ENCODE measurements around the gene CCDC134. TPM values are rescaled to one million over a fixed set of nuclear protein-coding genes. Genes with fewer than 3 reads are reported as not detected.

CCDC134 gene
- total and polyA plus RNA-seq, 2 of the 13 experiments (the other 11 are each of a cell fraction or from before 2014, with no cell fraction given), result 4.8 to 17.4 TPM

GRCh38 chr22:41822317-41823057, 22.0 kb downstream of the CCDC134 start (continued):
- no peak for TF ChIP-seq ZNF704 (CRISPR knock-in tag; IDR thresholded peaks at IDR 0.05; ENCODE audit: borderline replicate concordance)
- TF ChIP-seq RAD21 (CRISPR knock-in tag; IDR thresholded peaks at IDR 0.05), result peak; percentile 63
- no peak for TF ChIP-seq FOXA1 (IDR thresholded peaks at IDR 0.05)
- 0 out of 2 replicates have a peak, but pooled peaks have one; percentile 9 for TF ChIP-seq FOXA1 (CRISPR knock-in tag; IDR thresholded peaks at IDR 0.05)
- TF ChIP-seq, protein P1, sequence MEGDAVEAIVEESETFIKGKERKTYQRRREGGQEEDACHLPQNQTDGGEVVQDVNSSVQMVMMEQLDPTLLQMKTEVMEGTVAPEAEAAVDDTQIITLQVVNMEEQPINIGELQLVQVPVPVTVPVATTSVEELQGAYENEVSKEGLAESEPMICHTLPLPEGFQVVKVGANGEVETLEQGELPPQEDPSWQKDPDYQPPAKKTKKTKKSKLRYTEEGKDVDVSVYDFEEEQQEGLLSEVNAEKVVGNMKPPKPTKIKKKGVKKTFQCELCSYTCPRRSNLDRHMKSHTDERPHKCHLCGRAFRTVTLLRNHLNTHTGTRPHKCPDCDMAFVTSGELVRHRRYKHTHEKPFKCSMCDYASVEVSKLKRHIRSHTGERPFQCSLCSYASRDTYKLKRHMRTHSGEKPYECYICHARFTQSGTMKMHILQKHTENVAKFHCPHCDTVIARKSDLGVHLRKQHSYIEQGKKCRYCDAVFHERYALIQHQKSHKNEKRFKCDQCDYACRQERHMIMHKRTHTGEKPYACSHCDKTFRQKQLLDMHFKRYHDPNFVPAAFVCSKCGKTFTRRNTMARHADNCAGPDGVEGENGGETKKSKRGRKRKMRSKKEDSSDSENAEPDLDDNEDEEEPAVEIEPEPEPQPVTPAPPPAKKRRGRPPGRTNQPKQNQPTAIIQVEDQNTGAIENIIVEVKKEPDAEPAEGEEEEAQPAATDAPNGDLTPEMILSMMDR (CRISPR knock-in tag; IDR thresholded peaks at IDR 0.05), result peak; percentile 64
- TF ChIP-seq SRSF1 (optimal IDR thresholded peaks at IDR 0.05; ENCODE audit: low read depth, low read length), result no peak
- TF ChIP-seq, protein P2, sequence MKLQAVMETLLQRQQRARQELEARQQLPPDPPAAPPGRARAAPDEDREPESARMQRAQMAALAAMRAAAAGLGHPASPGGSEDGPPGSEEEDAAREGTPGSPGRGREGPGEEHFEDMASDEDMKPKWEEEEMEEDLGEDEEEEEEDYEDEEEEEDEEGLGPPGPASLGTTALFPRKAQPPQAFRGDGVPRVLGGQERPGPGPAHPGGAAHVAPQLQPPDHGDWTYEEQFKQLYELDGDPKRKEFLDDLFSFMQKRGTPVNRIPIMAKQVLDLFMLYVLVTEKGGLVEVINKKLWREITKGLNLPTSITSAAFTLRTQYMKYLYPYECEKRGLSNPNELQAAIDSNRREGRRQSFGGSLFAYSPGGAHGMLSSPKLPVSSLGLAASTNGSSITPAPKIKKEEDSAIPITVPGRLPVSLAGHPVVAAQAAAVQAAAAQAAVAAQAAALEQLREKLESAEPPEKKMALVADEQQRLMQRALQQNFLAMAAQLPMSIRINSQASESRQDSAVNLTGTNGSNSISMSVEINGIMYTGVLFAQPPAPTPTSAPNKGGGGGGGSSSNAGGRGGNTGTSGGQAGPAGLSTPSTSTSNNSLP (IDR thresholded peaks at IDR 0.05; ENCODE audit: low read depth, low read length), result peak; percentile 95
- TF ChIP-seq STAG1 (CRISPR knock-in tag; IDR thresholded peaks at IDR 0.05), result peak; percentile 70
- TF ChIP-seq, protein P3, sequence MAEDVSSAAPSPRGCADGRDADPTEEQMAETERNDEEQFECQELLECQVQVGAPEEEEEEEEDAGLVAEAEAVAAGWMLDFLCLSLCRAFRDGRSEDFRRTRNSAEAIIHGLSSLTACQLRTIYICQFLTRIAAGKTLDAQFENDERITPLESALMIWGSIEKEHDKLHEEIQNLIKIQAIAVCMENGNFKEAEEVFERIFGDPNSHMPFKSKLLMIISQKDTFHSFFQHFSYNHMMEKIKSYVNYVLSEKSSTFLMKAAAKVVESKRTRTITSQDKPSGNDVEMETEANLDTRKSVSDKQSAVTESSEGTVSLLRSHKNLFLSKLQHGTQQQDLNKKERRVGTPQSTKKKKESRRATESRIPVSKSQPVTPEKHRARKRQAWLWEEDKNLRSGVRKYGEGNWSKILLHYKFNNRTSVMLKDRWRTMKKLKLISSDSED (CRISPR knock-in tag; IDR thresholded peaks at IDR 0.05), result no peak
- no peak for TF ChIP-seq SP4 (CRISPR knock-in tag; IDR thresholded peaks at IDR 0.05)
- no peak for TF ChIP-seq ZNF800 (CRISPR knock-in tag; IDR thresholded peaks at IDR 0.05)
- TF ChIP-seq MEIS2 (CRISPR knock-in tag; IDR thresholded peaks at IDR 0.05), result no peak
- no peak for TF ChIP-seq NFKBIZ (CRISPR knock-in tag; IDR thresholded peaks at IDR 0.05)
- no peak for TF ChIP-seq THRA (CRISPR knock-in tag; IDR thresholded peaks at IDR 0.05; ENCODE audit: borderline replicate concordance)
- TF ChIP-seq TAF15 (IDR thresholded peaks at IDR 0.05; ENCODE audit: low read depth, low read length, poor library complexity, severe bottlenecking), result no peak
- no peak for TF ChIP-seq STAT5B (CRISPR knock-in tag; IDR thresholded peaks at IDR 0.05)
- no peak for TF ChIP-seq ZNF607 (CRISPR knock-in tag; IDR thresholded peaks at IDR 0.05; ENCODE audit: borderline replicate concordance)
- no peak for TF ChIP-seq ARNT (IDR thresholded peaks at IDR 0.05)
